ENCODE measurements around the gene MRPS22. TPM values are rescaled to one million over a fixed set of nuclear protein-coding genes. Genes with fewer than 3 reads are reported as not detected.

Gene MRPS22
- total and polyA plus RNA-seq, 12 donors, result 49.8 to 105 (median 83.6) TPM

- Histone ChIP-seq H3K4me3 (no peak overlapping the region), H3K36me3 (no peaks in the 10 kb centered on the region), H3K9me3 (no peaks in the 10 kb centered on the region), H3K27me3 (no peaks in the 10 kb centered on the region), H3K4me1 (peaks cover 0 to 21% (median 6%) of the 10 kb centered on the region in 9 donors), H3K27ac (no peak overlapping the region)
- ATAC-seq (no peak), DNase-seq (no peak)
- intact Hi-C loops (cut with DNase I), result no loop called here
- TF ChIP-seq CTCF (IDR thresholded peaks at IDR 0.05), result no peak
- WGBS, 2 donors, result 86 to 87% methylated on average over 3 of the region's 3 CpGs
These were observed 39.4 kb upstream of the MRPS22 start for GRCh38 chr3:139304383-139304782.

GRCh38 chr3:139306078-139306477, 37.7 kb upstream of the MRPS22 start:
- Histone ChIP-seq H3K27ac (no peak overlapping the region), H3K36me3 (no peaks in the 10 kb centered on the region), H3K27me3 (no peaks in the 10 kb centered on the region), H3K4me1 (peaks cover 0 to 14% (median 6%) of the 10 kb centered on the region in 9 donors), H3K9me3 (no peaks in the 10 kb centered on the region), H3K4me3 (no peak overlapping the region)
- WGBS, 2 donors, result 70 to 77% methylated on average over 2 of the region's 2 CpGs
- intact Hi-C loops (cut with DNase I), result no loop called here
- DNase-seq (no peak), ATAC-seq (no peak)
- TF ChIP-seq CTCF (IDR thresholded peaks at IDR 0.05), result no peak

- intact Hi-C loops (cut with DNase I), result no loop called here
- DNase-seq (no peak), ATAC-seq (no peak)
- 94 to 95% methylated on average over 1 of the region's 1 CpG for WGBS, 2 donors
- Histone ChIP-seq H3K27ac (no peak overlapping the region), H3K4me3 (no peak overlapping the region), H3K36me3 (no peaks in the 10 kb centered on the region), H3K4me1 (peaks cover 0 to 8% (median 0%) of the 10 kb centered on the region in 9 donors), H3K27me3 (no peaks in the 10 kb centered on the region), H3K9me3 (no peaks in the 10 kb centered on the region)
- no peak for TF ChIP-seq CTCF (IDR thresholded peaks at IDR 0.05)
These were observed 36.7 kb upstream of the MRPS22 start for GRCh38 chr3:139307072-139307491.

GRCh38 chr3:139307601-139308555, 35.9 kb upstream of the MRPS22 start:
- intact Hi-C loops (cut with DNase I), result no loop called here
- no peak for ATAC-seq
- no peak for TF ChIP-seq CTCF (IDR thresholded peaks at IDR 0.05)
- Histone ChIP-seq H3K9me3 (no peaks in the 10 kb centered on the region), H3K4me3 (no peak overlapping the region), H3K27ac (no peak overlapping the region), H3K36me3 (no peaks in the 10 kb centered on the region), H3K27me3 (no peaks in the 10 kb centered on the region), H3K4me1 (peaks cover 0 to 1% (median 0%) of the 10 kb centered on the region in 9 donors)
- DNase-seq, result no peak
- 84 to 95% methylated on average over 6 of the region's 6 CpGs for WGBS, 2 donors
